Measurements from ENCODE around the gene DDX20.
"Not testable (repeated sequence)": the region's sequence is repeated elsewhere in the genome, so short reads cannot be mapped to it uniquely, and the experiment has no call there.

DDX20 gene

GRCh38 chr1:111732718-111733117, 23.0 kb upstream of the DDX20 start:
- DNase-seq (ENCODE audit: insufficient read length, low spot score) (no peak), FAIRE-seq (no peak)

GRCh38 chr1:111733183-111733991, 22.3 kb upstream of the DDX20 start:
- no peak for FAIRE-seq

GRCh38 chr1:111733992-111734341, 21.7 kb upstream of the DDX20 start:
- no peak for FAIRE-seq
- DNase-seq (ENCODE audit: insufficient read length, low spot score): no peak

More at GRCh38 chr1:111733183-111733991, 22.3 kb upstream of the DDX20 start:
- DNase-seq (ENCODE audit: insufficient read length, low spot score): no peak

- FAIRE-seq: no peak
These were observed 21.3 kb upstream of the DDX20 start for GRCh38 chr1:111734426-111734825.

GRCh38 chr1:111734856-111735255, 20.8 kb upstream of the DDX20 start:
- no peak for FAIRE-seq

More at GRCh38 chr1:111734426-111734825, 21.3 kb upstream of the DDX20 start:
- no peak for DNase-seq (ENCODE audit: insufficient read length, low spot score)

GRCh38 chr1:111735321-111735720, 20.4 kb upstream of the DDX20 start:
- DNase-seq (ENCODE audit: insufficient read length, low spot score) (no peak), FAIRE-seq (no peak)

More at GRCh38 chr1:111734856-111735255, 20.8 kb upstream of the DDX20 start:
- no peak for DNase-seq (ENCODE audit: insufficient read length, low spot score)

- DNase-seq (ENCODE audit: insufficient read length, low spot score) (no peak), FAIRE-seq (no peak)
These were observed 19.7 kb upstream of the DDX20 start for GRCh38 chr1:111735858-111736544.

GRCh38 chr1:111736548-111737215, 19.0 kb upstream of the DDX20 start:
- FAIRE-seq (no peak), DNase-seq (ENCODE audit: insufficient read length, low spot score) (no peak)

- DNase-seq (ENCODE audit: insufficient read length, low spot score) (no peak), FAIRE-seq (no peak)
These were observed 18.2 kb upstream of the DDX20 start for GRCh38 chr1:111737216-111738132.

GRCh38 chr1:111738133-111738435, 17.6 kb upstream of the DDX20 start:
- FAIRE-seq (no peak), DNase-seq (ENCODE audit: insufficient read length, low spot score) (no peak)

GRCh38 chr1:111738436-111739193, 17.1 kb upstream of the DDX20 start:
- peak; percentile 69 for FAIRE-seq

GRCh38 chr1:111739194-111739924, 16.3 kb upstream of the DDX20 start, which contains the start of gene INKA2:
Gene INKA2, minus strand, starts transcription at chr1:111739395. Its CDS starts 153 bp downstream, at chr1:111739242.
- DNase-seq (ENCODE audit: insufficient read length, low spot score): peak; percentile 76
- FAIRE-seq: no peak

More at GRCh38 chr1:111738436-111739193, 17.1 kb upstream of the DDX20 start:
- DNase-seq (ENCODE audit: insufficient read length, low spot score): peak; percentile 26

- FAIRE-seq (no peak), DNase-seq (ENCODE audit: insufficient read length, low spot score) (no peak)
These were observed 15.6 kb upstream of the DDX20 start for GRCh38 chr1:111739925-111740765.

- DNase-seq (ENCODE audit: insufficient read length, low spot score); FAIRE-seq: not testable (repeated sequence)
These were observed 13.4 kb upstream of the DDX20 start for GRCh38 chr1:111742292-111742691.

GRCh38 chr1:111742938-111743549, 12.7 kb upstream of the DDX20 start:
- DNase-seq (ENCODE audit: insufficient read length, low spot score): no peak
- no peak for FAIRE-seq

GRCh38 chr1:111743679-111744101, 12.0 kb upstream of the DDX20 start:
- DNase-seq (ENCODE audit: insufficient read length, low spot score): no peak
- no peak for FAIRE-seq
